DMS53 treated with DMSO at 0.1 percent for 48 hours (cell line): Measurements from ENCODE around the gene ANKRD63.
A peak's percentile ranks its signal among the peaks of the same experiment; 100 is the strongest.

ENCODE experiments used
- DNase-seq: peaks from one replicate; lab custom pipeline; 2025; ENCODE audit not compliant: unreplicated experiment; lab: John Stamatoyannopoulos, UW

Gene ANKRD63

DNA sequence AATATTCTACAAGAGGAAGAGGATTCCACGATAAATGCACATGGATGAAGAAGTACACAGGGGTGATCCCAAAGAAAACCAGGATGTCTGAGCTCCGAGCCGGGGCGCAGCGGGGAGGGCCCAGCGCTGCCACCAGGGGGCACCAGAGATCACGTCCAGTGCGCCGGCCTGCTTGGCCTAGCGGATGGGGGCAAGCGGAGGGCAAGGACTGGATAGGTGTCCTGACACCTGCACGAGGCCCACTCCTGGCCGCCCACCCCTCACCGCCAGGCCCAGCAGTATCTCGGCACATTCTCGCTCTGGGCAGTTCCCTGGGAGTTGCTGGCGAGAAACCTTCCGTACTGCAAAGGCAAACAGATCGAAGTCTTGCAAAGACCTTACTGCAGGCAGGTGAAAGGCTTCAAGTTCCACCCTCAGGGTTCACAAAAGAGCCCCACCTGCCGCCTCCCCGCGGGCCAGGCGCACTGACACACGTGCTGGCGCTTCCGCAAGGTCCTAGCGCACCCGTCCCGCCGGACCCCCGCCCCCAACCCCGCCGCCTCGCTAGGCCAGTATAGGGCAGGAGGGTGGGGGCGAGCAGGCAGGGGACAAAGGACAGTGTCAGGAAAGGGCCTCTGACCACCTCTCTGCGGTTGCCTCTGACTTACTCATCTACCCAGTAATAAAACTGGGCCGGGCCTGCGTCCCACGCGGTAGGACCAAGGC, 3.3 kb downstream of the ANKRD63 start:
- DNase-seq, result peak; percentile 46

DNA sequence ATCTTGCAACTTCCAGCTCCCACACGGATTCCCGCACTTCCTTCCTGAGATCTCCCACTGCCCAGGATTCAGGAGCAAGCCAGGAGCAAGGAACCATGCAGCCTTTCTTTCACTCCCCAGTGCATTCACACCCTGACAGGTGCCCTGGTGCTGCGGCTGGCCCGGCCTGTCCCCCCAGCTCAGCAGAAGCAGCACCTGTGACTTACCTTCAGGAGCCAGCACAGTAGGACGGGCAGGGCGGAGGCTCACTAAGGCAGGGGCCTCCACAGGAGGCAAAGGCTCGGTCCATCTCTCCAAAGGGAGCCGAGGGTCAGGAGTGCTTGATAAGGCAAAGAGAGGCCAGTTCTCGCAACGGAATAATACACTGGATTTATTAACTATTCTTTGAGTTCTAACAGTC, 4.8 kb downstream of the ANKRD63 start:
- DNase-seq, result no peak

DNA sequence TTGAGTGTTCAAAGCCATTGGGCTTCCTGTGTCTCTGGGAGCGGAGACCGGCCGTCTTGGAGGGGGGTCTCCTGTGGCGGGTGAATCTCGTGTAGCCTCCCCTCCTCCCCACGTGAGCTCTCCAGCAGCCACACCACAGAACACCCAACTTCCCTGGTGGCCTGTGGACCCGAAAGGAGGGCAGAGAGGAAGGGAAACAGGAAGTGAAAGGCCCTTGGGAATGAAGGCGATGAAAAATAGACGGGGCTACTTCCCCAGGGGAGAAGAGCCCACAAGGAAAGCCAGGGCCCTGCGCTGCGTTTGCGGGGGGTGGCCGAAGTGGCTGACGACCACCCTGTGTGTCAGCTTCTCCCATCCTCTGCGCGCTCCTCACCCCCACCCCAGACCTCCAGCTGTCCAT, 5.4 kb downstream of the ANKRD63 start:
- DNase-seq, result no peak

DNA sequence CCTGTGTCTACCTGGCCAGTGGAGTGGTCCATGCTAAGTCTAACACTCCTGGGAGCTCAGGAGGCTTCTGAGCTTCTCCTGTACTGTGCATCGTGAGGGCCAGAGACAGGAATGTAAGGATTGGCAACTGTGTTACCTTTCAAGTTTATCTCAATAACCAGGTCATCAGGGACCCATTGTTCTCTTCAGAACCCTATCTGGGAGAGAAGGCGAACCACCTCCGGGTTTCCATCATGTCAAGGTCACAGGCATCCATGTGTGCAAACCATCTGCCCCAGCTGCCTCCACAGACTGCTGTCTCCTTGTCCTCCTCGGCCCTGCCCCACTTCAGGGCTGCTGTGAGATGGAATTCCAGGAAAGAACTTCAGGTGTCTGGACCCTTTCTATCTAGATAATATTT, 5.9 kb downstream of the ANKRD63 start:
- DNase-seq, result no peak

DNA sequence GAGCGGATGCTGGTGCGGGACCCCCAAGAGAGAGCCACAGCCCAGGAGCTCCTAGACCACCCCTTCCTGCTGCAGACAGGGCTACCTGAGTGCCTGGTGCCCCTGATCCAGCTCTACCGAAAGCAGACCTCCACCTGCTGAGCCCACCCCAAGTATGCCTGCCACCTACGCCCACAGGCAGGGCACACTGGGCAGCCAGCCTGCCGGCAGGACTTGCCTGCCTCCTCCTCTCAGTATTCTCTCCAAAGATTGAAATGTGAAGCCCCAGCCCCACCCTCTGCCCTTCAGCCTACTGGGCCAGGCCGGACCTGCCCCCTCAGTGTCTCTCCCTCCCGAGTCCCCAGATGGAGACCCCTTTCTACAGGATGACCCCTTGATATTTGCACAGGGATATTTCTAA, 6.9 kb downstream of the ANKRD63 start:
- DNase-seq, result no peak

DNA sequence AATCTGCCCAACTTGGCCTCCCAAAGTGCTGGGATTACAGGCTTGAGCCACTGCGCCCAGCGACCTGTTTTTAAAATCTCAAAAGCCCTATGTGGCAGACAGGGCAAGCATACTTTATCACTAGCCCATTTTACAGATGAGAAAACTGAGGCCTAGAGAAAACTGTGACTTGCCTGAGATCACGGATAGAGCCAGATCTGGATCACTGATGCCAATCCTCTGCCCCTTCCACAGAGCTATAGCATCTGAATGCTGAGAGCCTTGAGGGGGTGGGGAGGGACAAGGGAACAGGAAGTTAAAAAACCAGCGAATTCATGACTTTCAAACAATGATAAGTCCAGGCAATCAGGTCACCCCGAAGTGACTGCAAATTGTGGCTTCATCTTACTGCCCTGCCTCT, 7.3 kb downstream of the ANKRD63 start:
- DNase-seq, result no peak

DNA sequence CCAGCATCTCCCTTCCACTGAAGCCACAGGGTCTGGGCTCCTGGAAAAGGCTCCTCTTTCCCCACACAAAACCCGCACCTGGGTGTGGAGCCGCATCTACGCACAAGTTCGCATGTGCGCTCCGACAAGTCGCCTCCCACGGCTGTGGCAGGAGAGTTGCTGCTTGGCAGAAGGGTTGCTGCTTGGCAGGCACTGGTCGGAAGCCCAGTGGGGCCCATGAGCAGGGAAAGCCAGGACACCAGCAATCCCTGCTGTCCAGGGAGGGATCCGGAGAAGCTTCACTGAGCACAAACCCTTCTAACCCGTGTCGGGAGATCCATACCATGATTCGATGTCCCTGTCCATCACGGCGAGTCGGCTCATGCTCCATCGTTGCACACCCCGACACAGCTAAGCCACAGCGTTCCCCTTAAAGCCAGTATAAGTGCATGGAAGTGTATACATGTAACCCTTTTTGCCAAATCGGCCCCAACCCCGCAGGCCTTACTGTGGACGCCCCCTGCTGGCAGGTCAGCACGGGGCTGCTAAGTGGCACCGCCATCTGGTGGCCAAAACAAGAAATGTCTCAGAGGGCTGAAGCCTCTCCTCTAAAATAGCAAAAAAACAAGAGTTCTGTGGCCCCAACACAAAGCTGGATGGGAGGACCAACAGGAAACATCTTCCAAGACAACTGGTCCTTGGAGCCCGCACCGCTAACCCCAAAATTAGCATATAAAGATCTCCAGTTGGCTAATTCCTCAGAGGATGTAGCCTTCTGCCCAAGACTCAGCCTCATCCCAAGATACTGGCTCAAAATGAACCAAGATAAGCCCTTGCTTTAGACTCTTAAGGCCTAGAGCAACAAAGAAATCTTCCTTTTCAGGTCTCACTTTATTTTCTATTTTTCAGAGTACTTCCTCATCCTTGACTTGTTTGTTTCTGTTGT, 8.3 kb downstream of the ANKRD63 start:
- peak; percentile 73 for DNase-seq

DNA sequence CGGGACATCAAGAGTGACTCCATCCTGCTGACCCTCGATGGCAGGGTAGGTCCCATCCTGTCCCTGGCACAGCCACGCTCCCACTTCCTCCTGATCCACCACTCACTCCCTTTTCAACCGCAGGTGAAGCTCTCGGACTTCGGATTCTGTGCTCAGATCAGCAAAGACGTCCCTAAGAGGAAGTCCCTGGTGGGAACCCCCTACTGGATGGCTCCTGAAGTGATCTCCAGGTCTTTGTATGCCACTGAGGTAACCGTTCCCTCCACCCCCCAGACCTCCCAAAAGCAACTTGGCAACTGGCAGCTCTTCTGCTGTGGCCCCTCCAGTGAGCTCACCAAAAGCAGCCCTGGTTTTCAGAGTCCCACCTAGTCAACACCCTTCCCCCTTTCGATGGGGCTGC, 9.4 kb downstream of the ANKRD63 start:
- no peak for DNase-seq

DNA sequence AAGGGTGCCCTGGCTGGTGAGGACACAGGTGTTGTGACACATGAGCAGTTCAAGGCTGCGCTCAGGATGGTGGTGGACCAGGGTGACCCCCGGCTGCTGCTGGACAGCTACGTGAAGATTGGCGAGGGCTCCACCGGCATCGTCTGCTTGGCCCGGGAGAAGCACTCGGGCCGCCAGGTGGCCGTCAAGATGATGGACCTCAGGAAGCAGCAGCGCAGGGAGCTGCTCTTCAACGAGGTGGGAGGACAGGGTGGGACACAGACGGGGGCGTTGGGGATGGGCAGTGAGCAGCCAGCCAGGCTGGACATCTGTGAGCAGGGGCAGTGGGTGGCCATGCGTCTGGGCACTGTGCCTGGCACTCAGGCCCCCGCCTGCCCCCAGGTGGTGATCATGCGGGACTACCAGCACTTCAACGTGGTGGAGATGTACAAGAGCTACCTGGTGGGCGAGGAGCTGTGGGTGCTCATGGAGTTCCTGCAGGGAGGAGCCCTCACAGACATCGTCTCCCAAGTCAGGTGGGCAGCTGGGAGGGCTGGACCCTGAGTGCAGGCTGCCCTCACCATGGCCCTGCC, 10.3 kb downstream of the ANKRD63 start:
- DNase-seq, result no peak

DNA sequence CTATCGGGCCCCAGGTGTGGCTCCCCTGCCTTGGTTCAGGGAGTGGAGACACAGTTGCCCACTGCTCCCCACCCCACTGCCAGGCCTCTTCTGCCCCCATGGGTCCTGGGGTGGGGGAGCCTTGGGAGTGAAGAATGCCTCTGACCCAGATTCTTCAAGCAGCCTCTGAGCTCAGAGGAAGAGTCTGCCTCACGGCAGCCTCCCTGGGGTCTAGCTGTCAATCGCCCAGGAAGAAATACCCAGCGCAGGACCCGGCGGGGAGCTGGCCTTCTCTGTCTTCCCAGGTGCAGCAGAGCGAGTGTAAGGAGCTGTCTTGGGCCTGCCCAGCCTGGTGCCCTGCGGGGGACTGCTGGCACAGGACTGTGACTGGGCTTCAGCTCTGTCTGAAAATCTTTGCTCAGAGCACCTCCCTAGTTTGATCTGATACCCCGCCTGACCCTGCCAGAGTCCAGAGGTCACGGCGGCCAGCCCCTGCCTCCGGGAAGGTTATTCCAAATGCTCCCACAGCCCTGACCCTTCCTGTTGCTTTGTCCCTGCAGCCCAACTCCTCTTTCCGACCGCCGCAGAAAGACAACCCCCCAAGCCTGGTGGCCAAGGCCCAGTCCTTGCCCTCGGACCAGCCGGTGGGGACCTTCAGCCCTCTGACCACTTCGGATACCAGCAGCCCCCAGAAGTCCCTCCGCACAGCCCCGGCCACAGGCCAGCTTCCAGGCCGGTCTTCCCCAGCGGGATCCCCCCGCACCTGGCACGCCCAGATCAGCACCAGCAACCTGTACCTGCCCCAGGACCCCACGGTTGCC, 11.0 kb downstream of the ANKRD63 start:
- DNase-seq, result no peak

DNA sequence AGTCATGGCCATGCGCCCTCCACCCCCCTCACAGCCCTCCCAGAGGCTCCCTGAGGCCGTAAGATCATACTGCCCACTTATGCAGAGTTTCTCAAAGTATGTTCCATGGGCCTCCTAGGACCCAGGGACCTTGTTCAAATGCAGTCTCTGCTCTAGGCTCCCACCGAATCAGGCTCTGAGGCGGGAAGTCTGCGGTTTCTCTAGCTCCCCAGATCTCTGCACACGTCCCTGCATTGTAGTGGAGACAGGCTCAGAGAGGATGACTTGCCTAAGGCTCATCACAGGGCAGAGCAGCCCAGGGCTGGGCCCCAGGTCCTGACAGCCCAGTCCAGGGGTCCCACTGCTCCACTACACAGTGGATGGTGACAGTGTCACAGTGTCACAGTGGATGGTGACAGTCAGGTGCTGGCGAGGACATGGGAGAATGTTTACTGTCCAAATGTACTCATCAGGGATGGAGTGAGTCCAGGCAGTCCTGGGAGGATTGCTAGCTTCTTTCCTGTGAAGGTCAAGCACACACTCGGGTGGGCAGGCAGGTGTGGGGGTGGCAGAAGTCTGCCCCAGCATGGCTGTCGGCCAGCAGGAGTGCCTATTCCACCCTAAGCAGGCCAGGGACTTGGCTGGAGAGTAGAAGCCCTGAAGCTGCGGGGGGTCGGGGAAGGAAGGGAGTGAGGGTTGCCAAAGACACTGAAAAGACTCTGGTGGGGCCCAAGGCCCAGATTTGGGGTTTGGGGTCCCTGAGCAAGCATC, 12.4 kb downstream of the ANKRD63 start:
- no peak for DNase-seq

DNA sequence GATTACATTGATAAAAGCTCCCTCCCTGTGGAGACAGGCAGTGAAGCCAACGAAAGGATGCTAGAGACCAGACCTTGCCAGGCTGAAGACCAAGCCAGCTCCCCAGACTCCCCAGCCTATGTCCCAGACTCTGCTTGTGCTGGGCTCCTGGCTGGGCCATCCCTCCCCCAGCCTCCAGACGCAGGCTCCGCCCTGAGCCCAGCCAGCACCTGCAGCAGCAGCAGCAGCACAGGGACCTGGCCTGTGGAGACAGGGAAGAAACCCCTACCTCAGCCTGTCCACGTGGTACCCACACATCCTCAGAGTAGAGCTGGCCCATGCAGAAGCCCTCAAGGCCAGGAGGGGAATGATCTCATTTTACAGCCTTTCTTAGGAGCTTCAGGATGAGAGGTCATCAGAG, 13.3 kb downstream of the ANKRD63 start:
- no peak for DNase-seq

DNA sequence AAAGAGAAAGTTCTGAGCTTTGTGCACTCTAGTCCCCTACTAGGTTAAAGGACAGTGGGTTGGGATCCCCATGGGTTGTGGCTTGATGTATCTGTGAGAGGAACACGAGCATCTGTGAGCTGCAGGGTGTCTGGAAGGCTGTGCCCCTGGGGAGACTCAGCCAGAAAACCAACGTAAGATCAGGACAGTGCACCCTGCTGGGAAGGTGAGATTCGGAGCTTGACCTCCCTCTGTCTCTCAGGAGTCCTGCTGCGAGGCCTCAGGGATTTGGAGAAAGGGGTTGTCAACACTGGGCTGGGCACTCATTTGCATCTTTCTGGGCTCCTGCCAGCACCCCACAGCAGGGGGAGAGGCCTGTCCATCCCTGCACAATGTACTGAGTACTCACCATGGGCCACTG, 15.2 kb downstream of the ANKRD63 start:
- DNase-seq, result no peak

DNA sequence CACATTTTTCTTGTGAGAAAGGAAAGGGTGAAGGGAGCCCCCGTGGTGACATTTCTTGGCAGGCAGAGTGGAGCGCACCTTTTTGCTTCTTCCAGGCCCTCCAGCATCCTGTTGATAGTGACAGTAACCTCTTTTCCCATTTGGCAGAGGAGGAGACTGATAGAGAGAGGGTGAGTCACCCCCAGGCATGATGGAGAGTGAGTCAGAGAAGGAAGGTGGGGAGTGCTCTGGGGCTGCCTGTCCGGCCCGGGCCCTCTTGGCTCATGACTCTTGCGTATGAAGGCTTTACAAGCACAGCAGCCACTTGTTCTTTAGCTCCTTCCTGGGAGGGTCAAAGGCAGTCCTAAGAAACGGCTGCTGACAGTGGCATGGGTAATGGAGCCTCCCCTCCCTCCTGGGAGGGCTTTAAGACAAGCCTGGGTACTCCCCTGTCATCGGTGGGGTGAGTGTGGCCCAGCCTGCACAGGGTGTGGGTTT, 16.0 kb downstream of the ANKRD63 start:
- no peak for DNase-seq

DNA sequence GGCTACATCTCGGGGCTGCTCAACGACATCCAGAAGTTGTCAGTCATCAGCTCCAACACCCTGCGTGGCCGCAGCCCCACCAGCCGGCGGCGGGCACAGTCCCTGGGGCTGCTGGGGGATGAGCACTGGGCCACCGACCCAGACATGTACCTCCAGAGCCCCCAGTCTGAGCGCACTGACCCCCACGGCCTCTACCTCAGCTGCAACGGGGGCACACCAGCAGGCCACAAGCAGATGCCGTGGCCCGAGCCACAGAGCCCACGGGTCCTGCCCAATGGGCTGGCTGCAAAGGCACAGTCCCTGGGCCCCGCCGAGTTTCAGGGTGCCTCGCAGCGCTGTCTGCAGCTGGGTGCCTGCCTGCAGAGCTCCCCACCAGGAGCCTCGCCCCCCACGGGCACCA, 17.0 kb downstream of the ANKRD63 start:
- no peak for DNase-seq

DNA sequence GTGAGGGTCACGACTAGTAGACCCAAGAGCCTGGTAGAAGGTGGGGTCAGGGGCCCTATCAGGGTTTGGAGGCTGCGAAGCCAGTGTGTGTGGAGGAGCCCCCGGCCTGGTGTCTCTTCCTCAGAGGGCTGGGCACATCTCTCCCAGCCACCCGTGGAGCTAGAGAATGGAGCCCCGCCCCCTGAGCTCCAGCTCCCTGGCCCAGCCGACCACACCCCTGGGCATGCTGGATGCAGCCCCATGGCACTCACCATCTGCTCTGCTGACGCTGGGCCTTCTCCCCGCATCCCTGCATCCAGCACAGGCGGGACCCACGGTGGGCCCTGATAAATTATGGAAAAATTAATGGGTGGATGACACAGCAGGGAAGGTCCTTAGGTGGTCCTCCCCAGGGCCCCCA, 17.5 kb downstream of the ANKRD63 start:
- DNase-seq, result no peak

DNA sequence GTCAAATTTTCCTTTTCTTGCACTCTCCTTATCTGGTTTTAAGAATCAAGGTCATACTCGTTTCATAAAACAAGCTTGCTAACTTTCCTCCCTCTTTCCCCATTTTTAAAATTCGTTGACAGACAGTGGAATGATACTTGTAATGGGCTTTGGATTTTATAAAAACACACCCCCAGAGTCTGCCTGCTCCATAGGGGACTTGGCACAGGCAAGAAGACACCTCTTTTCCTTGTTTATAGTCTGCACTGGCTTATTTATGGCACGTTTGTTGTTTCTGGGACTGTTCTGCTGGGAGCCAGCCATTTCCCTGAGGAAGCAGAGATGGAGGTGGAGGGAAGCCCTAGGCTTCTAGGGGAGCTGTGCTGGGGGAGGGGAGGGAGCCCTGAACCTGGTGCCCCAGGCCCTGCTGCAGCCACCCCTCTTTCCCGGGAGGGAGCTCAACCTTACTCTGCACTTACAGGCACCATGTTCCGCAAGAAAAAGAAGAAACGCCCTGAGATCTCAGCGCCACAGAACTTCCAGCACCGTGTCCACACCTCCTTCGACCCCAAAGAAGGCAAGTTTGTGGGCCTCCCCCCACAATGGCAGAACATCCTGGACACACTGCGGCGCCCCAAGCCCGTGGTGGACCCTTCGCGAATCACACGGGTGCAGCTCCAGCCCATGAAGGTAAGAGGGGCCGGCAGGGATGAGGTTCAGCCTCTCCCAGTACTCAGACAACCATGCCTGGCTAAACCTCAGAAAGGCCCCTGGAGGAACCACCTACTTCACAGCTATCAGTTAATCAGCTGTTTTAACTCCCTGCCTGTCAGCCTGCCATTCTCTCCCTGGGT, 18.3 kb downstream of the ANKRD63 start:
- no peak for DNase-seq

DNA sequence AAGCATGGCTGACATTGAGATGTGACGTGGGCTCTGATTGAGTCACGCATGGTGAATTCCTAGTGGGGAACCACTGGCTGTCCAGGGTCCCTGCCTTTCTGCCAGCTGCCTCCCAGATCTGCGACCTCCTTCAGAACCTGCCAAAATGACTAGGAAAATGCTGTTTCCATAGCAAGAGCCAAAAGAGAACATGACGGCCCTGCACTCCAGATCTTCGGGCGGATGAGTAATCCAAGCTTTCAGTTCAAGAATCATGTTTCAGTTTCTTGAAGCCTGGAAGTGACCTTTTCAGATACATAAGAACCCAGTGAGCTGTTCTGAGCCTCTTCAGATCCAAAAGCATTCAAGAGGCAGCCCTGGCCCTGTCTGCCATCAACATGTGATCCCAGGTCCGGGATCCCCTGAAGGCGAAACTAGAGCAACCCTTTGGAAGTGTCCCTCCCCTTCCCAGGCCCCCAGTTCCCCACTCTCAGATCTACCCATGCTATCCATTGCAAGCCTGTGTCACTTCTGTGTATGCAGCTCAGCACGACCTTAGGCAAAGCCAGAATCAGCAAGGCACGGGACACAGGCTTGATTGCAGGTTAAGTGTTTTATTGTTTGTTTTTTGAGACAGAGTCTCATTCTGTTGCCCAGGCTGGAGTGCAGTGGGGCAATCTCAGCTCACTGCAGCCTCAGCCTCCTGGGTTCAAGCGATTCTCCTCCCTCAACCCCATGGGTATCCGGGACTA, 19.7 kb downstream of the ANKRD63 start:
- no peak for DNase-seq

DNA sequence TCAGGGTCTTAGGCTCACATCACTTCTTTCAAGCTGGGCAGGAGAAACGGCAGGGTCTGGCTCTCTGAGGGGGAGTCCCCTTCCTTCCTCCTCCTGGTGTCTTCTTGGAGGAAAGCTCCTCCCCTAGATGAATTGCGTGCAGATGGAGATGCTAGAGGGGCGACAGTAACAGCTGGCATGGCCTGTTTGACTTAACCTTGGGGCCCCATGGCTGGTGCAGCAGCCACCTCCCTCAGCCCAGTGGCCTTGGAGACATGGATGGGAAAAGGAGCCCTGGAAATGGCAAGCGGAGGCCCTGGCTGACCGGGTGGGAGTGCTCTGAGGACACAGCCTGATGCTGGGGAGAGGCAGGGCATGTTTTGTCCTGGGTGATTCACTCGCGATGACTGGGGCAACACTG, 23.8 kb downstream of the ANKRD63 start:
- no peak for DNase-seq
